ENCODE measurements around the gene MBD2.

DNA sequence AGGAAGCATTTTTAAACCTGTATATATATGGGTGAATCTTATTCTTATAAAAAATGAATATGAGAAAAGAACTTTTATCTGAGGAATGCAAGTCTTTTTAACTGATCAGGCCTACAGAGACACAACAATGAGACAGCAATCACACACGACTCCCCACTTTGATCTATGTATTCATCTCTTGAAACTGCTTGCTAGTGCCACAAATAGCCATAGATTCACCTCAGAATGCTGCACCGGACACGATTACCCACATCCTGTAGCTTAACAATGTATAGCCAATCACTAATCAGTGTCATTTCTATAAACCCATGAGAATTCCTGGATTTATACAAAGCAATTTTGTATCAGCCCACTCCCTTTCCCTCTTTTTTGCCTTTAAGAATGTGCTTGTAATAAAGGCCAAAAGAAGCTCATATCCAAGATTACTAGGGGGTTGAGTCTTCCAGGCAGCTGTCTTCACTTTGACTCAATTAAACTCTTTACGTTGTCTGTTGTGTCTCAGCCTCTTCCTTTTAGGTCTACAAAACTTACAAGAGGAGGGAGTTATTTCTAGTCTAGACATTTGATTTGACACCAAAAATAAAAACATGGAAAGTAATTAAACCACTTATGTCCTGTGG, 94.9 kb downstream of the MBD2 start:
- TF ChIP-seq ZFP30 (CRISPR knock-in tag; IDR thresholded peaks at IDR 0.05) (no peak), PPARA (CRISPR knock-in tag; IDR thresholded peaks at IDR 0.05; ENCODE audit: borderline replicate concordance) (no peak)

Data from SK-N-SH treated with all-trans-retinoic acid at 6 μM for 48 hours (cell line).